ENCODE measurements around the gene ARID3C.

DNA sequence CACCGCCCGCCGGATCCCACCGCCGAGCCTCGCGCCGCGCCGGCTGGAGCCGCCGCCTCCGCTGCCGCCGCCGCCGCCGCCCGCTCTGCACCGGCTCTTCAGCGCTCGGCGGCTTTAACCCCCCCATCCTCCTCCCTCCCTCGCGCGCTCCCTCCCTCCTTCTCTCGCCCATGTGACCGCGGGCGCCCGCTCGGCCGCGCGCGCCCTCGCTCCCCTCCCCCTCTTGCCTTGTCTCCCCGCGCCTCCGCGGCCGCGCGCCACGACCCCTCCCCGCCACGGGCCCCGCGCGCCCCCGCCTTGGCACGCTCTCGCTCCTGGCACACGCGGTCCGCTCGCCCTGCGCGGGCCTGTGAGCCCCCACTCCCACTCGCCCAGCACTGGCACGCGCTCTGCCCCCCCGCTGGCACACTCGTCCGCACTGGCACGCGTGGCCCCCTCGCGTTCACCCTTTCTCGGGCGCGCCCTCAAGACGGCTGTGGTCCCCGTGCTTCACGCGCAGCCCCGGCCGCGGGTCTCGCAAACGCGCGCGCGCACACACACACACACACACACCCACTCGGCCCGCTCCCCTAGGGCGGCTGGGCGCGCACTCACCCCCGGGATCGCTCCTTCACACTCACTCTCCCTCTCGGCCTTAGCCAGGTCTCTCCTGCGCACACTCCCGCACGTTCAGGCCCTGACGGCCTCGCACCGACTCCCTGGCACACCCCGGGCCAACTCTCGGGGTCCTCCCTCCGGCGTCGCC, 39.1 kb downstream of the ARID3C start, which contains the start of gene CNTFR:
- no peak for TF ChIP-seq EZH2phosphoT487 (IDR thresholded peaks at IDR 0.05; ENCODE audit: borderline replicate concordance, low read depth, low read length)
- TF ChIP-seq, protein P1, sequence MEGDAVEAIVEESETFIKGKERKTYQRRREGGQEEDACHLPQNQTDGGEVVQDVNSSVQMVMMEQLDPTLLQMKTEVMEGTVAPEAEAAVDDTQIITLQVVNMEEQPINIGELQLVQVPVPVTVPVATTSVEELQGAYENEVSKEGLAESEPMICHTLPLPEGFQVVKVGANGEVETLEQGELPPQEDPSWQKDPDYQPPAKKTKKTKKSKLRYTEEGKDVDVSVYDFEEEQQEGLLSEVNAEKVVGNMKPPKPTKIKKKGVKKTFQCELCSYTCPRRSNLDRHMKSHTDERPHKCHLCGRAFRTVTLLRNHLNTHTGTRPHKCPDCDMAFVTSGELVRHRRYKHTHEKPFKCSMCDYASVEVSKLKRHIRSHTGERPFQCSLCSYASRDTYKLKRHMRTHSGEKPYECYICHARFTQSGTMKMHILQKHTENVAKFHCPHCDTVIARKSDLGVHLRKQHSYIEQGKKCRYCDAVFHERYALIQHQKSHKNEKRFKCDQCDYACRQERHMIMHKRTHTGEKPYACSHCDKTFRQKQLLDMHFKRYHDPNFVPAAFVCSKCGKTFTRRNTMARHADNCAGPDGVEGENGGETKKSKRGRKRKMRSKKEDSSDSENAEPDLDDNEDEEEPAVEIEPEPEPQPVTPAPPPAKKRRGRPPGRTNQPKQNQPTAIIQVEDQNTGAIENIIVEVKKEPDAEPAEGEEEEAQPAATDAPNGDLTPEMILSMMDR (conservative IDR thresholded peaks at IDR 0.05; ENCODE audit: low read length) = no peak

All from OCI-LY7 (cell line).